GM18526 (cell line): ENCODE measurements around the gene KCND1.

Experiments used
- POLR2A ChIP-seq: IDR thresholded peaks from 3 replicates; pipeline ENCODE4 v1.6.1; 2011; ENCODE audit not compliant: insufficient read length; ENCODE audit errors: extremely low read depth

The KCND1 gene

DNA sequence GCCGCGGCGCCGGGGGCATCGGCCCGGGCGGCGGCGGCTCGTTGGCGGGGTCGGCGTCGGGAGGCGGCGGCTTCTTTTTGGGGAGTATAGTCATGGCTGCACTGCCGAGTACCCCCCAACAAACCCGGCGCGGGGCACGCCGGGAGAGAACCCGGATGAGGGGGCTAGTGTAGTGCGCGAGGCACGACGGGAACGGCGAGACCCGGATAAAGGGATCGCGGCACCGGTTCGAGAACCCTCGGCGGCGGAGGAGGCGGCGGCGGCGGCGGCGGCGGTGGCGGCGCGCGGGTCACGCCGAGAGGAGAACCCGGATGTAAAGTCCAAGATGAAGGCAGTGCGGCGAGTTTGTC, 14.2 kb downstream of the KCND1 start, which contains the start of gene OTUD5:
OTUD5 (minus strand) TSS at position 131 of the 350 bp plus-strand sequence; CDS start at position 94, 37 bp downstream.
- no peak for TF ChIP-seq POLR2A

DNA sequence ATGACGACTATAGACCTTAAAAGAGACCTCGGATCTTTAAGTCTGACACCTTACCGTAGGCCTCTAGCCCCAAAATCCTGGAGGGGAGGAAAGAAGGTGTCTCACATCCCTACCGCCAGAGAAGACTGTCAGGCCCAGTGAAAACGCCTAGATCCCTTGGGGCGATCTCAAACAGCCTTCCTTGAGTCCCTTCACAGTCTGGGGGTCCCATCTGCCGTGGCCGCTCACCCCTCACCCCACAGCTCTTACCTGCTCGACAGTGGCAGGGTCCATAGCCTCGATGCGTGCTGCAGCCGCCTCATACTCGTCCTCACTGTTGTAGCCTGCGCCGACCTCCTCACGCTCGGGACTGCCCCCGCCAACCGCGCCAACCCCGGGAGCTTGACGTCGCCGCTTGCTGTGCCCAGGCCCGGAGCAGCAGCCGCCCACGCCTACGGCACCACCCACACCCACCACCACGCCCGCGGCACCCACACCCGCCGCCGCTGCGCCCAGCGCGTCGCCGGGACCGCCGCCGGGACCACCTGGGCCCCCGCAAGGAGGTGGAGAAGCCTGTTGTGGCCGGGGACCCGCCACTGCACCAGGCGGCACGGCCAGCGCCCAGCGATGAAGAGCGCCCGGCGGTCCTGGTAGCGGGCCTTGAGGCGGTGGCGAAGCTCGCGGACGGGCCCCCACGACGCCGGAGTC, 14.8 kb downstream of the KCND1 start:
- TF ChIP-seq POLR2A = no peak

DNA sequence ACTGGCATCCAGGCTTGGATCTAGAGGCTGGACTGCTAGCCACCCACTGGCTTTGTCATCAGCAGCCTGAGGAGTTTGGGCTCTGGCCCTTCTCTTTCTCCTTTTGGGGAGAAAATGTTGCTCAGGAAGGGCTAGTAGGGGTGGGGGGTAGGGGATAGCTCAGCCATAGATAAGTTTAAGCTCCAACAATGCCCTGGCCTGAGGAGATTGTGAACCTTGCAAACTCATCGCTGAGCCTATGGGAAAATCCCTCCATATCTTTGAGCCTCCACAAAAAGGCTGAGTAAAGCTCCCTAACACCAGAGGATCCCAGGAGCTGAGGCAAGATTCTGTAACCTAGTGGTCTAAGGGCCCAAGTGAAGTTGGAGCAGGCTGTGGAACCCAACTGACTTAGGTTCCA, 23.1 kb downstream of the KCND1 start:
- TF ChIP-seq POLR2A = no peak

DNA sequence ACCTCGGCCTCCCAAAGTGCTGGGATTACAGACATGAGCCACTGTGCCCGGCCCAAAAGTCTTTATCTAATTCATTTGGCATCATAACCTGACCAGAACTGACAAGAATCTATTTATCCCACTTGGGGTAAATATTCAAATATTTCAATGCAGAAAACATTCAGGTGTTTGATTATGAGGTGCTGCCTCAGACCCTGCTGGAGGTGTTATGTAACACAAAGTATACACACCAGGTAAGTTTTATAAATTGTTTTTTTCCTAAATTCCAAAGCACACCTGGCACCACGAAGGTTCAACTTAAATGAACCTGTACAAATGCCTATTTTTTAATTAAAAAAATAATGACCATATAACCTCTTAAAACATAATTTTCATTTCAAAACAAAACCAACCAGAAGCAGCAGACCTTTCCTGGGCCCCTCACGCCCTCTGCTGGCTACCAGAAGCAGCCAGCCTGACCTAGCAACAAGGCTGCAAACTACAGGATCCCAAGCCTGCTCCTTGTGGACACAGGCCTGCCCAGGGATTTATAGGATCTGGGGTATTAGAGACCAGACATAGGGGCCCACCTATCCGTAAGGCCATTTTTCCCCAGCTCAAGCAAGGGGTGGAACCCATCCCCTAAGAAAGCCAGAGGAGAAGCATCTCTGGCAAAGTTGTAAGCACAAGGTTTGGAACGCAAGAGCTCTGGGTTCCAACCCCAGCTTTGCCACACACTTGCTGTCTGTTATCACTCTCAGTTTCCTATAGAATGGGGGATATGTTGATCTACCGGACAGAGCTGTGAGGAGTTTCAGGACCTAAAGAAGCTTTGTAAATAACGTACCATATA, 25.9 kb downstream of the KCND1 start:
- no peak for TF ChIP-seq POLR2A

DNA sequence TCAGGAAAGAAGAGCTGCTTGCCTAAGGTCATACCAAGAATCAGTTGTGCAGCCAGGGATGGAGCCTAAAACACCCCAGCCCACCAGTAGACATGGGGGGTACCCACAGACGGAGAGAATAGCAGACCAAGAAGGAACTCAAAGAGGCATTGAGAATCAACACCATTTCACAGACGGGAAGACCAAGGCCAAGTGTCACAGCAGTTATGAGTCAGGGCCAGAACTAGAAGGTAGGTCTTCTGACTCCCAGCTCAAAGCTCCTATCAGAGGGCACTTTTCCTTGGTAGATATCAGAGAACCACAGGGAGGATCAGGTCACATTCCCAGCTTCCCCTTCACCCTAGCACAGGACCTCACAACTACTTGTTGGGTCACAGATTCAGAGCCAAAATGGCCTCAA, 28.7 kb downstream of the KCND1 start:
- TF ChIP-seq POLR2A = no peak

DNA sequence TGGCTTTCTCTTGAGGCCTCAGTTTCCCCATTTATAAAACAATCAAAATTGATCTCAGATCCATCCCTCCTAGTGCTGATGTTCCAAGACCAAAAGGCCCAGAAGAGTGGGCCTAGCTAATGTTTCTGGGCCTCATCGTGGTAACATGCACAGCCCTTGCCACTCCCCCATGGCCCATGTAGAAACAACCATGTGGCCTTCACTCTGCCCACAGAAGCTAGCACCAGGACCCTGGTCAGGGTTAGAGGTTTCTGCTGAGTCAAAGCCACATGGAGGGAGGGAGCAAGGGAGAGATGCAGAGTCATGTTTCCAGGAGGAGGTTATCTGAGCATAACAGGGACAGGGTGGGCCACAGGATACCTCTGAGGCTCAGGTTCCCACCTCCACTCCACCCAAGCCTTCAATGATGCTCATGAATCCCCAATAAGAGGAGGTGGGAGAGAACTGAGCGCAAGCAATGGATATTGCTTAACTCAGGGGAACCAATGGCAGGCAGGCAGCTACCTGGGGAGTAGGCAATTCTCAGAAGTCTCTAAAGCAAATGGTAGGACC, 31.2 kb downstream of the KCND1 start:
- no peak for TF ChIP-seq POLR2A

DNA sequence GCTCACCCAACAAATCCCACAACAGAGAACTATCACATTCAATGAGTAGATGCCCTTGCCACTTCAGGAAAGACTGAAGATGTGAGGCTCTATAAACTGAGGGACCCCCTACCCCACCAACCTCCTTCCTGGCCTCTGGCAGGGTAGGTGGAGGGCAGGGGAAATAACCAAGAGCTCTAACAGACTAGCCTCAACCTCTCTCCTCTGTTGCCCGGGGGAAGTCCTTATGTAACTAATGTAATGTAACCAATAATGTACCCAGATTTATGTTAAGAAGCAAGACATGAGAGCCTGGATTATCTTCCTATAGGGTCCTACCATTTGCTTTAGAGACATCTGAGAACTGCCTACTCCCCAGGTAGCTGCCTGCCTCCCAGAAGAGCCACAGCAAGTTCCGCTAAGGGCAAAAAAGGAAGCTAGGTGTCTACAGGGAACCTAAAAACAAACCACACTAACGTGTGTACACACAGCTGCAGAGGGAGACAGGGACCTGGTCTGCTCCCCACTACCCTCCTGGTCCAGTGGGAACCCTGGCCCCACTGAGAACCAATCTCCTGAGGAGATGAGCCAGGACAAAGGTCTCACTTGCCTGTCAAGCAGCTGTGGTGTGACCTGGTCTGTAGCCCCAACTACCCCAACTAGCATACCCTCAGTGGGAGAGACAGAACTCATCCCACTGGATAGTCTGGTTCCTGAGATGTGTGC, 32.0 kb downstream of the KCND1 start:
- TF ChIP-seq POLR2A = no peak

DNA sequence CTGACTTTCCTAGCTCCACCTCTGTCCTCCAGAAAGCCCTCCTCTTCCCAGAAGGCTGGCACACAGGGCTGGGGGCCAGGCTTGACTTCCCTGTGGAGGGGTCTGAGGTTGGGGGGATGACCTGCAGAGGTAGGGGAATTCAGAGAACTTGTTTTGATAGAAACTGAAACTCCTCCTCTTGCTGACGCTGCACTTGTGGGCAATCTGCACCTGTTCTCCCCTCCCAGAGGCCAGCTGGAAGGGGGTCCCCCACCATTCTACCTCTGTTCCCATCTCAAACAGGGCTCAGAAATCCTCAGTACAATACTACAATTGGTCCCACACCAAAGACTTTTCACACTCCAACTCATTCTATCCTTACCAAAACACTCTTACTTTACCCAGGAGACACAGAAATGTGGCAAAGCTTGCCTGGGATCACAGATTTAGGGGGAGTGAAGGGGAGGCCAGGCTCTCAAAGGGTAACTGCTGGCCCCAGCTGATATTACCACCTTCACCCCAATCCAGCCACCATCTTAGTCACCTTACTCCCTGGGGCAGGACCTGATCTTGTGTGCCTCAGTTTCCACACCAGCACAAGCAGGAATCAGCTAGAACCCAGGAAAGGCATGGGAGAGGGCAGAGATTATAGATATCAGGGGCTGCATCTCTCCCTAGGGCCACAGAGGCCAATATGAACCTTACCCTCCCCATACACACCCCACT, 32.8 kb downstream of the KCND1 start:
- TF ChIP-seq POLR2A = no peak

DNA sequence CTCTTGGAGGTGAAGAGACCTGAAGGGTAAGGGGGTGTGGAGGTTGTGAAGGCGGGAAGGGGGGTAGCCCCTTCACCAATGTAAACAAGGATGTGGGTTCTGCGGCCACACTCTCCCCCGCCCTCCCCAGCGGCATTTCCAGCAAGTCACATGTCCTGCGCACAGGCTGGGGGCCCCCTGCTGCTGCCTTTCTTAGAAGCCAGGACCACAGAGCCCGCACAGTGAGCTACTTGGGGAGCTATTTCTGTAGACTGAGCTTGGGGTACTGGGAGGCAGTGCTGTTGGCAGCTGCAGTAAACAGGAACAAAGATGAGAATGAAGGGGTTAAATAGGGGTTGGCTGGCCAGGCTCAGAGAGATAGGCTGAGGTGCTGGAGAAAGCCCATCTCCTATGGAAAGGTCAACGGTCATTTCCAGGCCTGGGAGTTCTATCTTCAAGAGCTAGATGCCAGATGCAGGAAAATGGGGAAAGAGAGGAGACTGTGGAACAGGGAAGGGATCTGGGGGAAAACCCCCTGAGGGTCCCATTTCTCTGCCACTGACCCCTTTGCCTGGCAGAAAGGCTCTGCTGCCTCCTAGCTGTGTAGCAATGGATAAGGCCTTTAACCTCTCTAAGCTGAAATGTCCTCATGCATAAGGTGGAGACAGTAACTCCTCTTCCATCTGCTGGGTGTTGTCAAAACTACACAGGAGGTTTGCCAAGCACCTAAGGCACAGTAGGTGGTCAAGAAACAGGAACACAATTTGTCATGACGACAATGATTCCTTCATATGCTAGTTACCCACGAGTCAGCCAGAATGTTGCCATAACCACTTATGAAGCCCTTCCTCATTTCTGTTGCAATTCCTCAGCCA, 34.4 kb downstream of the KCND1 start:
- TF ChIP-seq POLR2A = peak; percentile 13

DNA sequence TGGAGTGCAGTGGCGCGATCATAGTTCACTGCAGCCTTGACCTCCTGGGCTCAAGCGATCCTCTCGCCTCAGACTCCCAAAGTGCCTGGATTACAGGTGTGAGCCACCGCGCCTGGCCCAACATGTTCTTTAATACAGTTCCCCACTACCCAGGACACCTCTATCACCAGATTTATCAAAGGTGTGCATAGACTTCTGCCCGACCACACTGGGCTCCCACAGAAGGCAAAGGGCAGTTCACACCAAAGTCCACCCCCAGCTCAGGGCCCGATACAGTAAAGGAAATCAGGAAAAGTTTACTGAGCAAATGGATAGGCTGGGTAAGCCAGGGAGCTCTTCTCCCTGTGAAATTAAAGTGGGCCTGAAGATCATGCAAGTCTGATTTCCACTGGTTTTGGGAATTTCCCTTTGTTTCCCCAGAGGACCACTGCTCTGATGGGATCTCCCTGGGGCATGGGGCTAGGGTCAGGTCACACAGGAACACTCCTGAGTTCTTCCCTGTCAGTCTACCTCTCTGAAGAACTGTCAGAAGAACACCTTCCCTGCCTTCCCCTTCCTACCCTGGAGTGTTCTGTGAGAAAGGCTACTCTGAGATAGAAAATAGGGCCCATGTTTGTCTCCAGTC, 35.1 kb downstream of the KCND1 start:
- no peak for TF ChIP-seq POLR2A

DNA sequence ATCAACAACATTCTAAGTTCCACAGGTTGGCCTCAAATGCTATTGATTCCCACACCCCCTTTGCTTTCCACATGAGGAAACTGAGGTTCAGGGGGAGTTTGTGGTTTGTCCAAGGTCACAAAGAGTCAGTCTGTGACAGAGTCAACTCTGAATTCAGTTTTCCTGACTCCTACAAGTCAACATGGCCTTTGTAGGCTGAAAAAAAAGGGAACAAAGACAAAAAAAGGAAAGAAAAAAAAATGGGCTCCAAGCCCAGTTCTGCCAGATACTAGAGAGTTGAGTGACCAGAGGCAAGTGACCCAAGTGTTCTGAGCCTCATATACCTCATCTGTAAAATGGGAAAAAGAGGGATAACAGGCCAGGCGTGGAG, 36.4 kb downstream of the KCND1 start:
- TF ChIP-seq POLR2A = no peak

DNA sequence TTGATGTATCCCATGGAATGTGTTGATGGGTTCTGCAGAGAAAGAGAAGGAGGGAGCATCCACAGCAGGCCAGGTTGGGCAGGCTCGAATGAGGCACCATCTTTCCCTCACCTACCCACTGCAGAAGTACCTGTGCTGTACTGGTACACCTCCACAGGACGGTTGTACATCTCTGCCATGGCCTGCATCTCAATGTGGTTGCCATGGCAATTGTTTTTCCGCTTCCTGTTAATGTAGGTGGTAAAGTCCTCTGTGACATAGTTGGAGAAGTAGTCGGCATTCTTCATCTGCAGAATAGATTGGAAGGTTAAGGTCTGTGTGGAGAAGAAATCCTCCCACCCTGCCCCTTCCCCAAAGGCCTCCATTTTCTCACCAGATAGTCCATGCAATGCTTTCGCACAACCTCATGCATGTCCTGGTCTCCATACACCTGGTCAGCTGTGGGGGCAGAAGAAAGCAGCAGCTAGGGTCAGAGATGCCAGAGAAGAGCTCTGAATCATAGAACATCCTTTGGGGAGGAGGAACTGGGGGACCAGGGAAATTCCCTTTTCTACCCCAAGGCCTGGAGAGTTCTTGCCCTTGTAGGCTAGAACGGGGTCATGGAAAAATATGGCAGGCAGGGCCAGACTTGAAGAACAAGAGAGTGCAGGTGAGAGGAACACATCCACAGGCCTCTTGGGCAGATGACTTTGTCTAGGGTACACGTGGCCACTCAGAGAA, 36.9 kb downstream of the KCND1 start:
- no peak for TF ChIP-seq POLR2A

DNA sequence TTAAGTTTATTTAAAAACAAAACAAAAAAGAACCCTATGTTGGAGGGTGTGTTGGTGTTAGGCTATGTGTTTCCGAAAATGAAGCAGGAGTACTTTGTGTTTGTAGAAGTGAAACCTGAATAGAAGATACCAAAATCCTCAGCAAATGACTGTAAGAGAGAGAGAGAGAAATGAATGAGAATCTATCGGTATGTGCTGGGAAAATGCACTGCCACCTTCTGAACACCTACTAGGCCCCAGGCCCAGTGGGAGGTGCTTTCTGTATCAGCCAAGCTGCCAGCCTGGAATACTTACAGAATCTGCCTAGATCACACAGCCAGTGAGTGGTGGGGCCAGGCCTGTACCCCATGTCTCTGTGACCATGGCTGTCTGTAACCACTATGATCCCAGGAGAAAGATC, 37.9 kb downstream of the KCND1 start:
- no peak for TF ChIP-seq POLR2A
